ENCODE measurements around the gene ASCC1.

DNA sequence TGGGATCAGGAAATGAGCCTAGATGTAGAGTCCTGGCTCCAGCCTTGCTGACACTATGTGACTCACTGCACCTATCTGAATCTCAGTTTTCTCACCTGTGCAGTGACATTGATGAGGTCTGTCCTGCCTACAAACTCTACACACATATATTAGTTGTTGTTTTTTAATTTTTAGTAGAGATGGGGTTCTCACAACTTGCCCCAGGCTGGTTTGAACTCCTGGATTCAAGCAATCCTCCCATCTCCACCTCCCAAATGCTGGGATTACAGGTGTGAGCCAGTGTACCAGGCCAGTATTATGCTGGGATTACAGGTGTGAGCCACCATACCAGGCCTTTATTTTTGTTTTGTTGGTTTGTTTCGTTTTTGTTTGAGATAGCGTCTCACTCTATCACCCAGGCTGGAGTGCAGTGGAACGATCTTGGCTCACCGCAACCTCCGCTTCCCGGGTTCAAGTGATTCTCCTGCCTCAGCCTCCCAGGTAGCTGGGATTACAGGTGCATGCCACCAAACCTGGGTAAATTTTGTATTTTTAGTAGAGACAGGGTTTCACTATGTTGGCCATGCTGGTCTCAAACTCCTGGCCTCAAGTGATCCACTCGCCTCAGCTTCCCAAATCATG lies 45.8 kb upstream of the ASCC1 start:
- TF ChIP-seq, protein P1, sequence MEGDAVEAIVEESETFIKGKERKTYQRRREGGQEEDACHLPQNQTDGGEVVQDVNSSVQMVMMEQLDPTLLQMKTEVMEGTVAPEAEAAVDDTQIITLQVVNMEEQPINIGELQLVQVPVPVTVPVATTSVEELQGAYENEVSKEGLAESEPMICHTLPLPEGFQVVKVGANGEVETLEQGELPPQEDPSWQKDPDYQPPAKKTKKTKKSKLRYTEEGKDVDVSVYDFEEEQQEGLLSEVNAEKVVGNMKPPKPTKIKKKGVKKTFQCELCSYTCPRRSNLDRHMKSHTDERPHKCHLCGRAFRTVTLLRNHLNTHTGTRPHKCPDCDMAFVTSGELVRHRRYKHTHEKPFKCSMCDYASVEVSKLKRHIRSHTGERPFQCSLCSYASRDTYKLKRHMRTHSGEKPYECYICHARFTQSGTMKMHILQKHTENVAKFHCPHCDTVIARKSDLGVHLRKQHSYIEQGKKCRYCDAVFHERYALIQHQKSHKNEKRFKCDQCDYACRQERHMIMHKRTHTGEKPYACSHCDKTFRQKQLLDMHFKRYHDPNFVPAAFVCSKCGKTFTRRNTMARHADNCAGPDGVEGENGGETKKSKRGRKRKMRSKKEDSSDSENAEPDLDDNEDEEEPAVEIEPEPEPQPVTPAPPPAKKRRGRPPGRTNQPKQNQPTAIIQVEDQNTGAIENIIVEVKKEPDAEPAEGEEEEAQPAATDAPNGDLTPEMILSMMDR (IDR thresholded peaks at IDR 0.05; ENCODE audit: insufficient read depth, low read length, poor library complexity, severe bottlenecking), result no peak
- no peak for TF ChIP-seq EZH2phosphoT487 (conservative IDR thresholded peaks at IDR 0.05; ENCODE audit: low read length)

Data from SU-DHL-6 (cell line).